ENCODE results near the gene GOLGB1.
"Not testable (repeated sequence)": the region's sequence is repeated elsewhere in the genome, so short reads cannot be mapped to it uniquely, and the experiment has no call there.

The GOLGB1 gene

GRCh38 chr3:121739902-121740301 is 9.6 kb downstream of the GOLGB1 start:
- DNase-seq = no peak

GRCh38 chr3:121737644-121738043 is 11.9 kb downstream of the GOLGB1 start:
- DNase-seq = no peak

- DNase-seq = no peak
Observed at GRCh38 chr3:121736112-121736511, 13.4 kb downstream of the GOLGB1 start.

- no peak for DNase-seq
Observed at GRCh38 chr3:121735047-121735696, 14.4 kb downstream of the GOLGB1 start.

- DNase-seq = no peak
Observed at GRCh38 chr3:121730940-121731687, 18.4 kb downstream of the GOLGB1 start.

- DNase-seq = no peak
Observed at GRCh38 chr3:121724130-121724529, 25.4 kb downstream of the GOLGB1 start.

- DNase-seq = no peak
Observed at GRCh38 chr3:121723485-121723884, 26.1 kb downstream of the GOLGB1 start.

- no peak for DNase-seq
Observed at GRCh38 chr3:121722411-121722810, 27.1 kb downstream of the GOLGB1 start.

GRCh38 chr3:121720163-121720562 is 29.4 kb downstream of the GOLGB1 start:
- DNase-seq = no peak

- no peak for DNase-seq
Observed at GRCh38 chr3:121719423-121719822, 30.1 kb downstream of the GOLGB1 start.

- DNase-seq = no peak
Observed at GRCh38 chr3:121718205-121718846, 31.2 kb downstream of the GOLGB1 start.

- DNase-seq = no peak
Observed at GRCh38 chr3:121710347-121710746, 39.2 kb downstream of the GOLGB1 start.

- DNase-seq = no peak
Observed at GRCh38 chr3:121707531-121708273, 41.8 kb downstream of the GOLGB1 start.

GRCh38 chr3:121705541-121705940 is 44.0 kb downstream of the GOLGB1 start:
- DNase-seq = no peak

GRCh38 chr3:121703973-121704372 is 45.6 kb downstream of the GOLGB1 start:
- no peak for DNase-seq

- DNase-seq = no peak
Observed at GRCh38 chr3:121698901-121699300, 50.6 kb downstream of the GOLGB1 start.

GRCh38 chr3:121698476-121698875 is 51.1 kb downstream of the GOLGB1 start:
- no peak for DNase-seq

- DNase-seq = no peak
Observed at GRCh38 chr3:121696186-121696585, 53.4 kb downstream of the GOLGB1 start.

GRCh38 chr3:121692010-121692699 is 57.4 kb downstream of the GOLGB1 start:
- no peak for DNase-seq

GRCh38 chr3:121690777-121691405 is 58.6 kb downstream of the GOLGB1 start:
- no peak for DNase-seq

GRCh38 chr3:121688747-121689146 is 60.8 kb downstream of the GOLGB1 start:
- DNase-seq = not testable (repeated sequence)

GRCh38 chr3:121681792-121682191 is 67.7 kb downstream of the GOLGB1 start:
- DNase-seq = no peak

All from eye (tissue), 1 donor.